Panc1 (cell line): Measurements from ENCODE around the gene CACNA1D.

ENCODE experiments used
- CTCF ChIP-seq: fragments of 450-650 bp; IDR thresholded peaks from 2 replicates; pipeline ENCODE4 v1.5.1; 2017; ENCODE audit warnings: mild to moderate bottlenecking
- REST ChIP-seq, 2 experiments: IDR thresholded peaks; 2 replicates each; pipeline ENCODE4 v1.6.1; 2011 to 2012; ENCODE audit warnings: low read depth in 2 of 2, control low read depth in 1 of 2, low read length in 1 of 2, mild to moderate bottlenecking in 1 of 2, moderate library complexity in 1 of 2; ENCODE audit not compliant: insufficient read depth in 1 of 2
- TCF7L2 ChIP-seq: IDR thresholded peaks from 2 replicates; pipeline ENCODE4 v1.6.1; 2011; ENCODE audit warnings: mild to moderate bottlenecking, low read depth, low read length, inconsistent platforms

GRCh38 chr3:53555068-53555588, 60.7 kb downstream of the CACNA1D start:
- no peak for TF ChIP-seq CTCF
- TF ChIP-seq REST (IDR thresholded peaks at IDR 0.05; ENCODE audit: insufficient read depth in 1 of 2, low read depth in 2 of 2, low read length in 1 of 2) = no peak
- no peak for TF ChIP-seq TCF7L2
